ENCODE results near the gene C19orf25. TPM values are rescaled to one million over a fixed set of nuclear protein-coding genes. Genes with fewer than 3 reads are reported as not detected.
A peak's percentile ranks its signal among the peaks of the same experiment; 100 is the strongest.

Gene C19orf25
- total and polyA plus RNA-seq, 8 donors: 17.7 to 32.2 (median 24.7) TPM

GRCh38 chr19:1456121-1456900 is 22.7 kb downstream of the C19orf25 start:
- intact Hi-C loops (cut with DNase I): no loop called here
- H3K4me3 ChIP-seq: no peak overlapping the region
- H3K36me3 ChIP-seq: peaks cover 0 to 14% of the 10 kb centered on the region in 2 donors
- H3K4me1 ChIP-seq: peaks cover 0 to 23% of the 10 kb centered on the region in 2 donors
- peaks cover 62 to 82% of the 10 kb centered on the region in 2 donors for H3K27me3 ChIP-seq
- DNase-seq (no peak), ATAC-seq (no peak)
- no peaks in the 10 kb centered on the region for H3K9me3 ChIP-seq
- H3K27ac ChIP-seq: no peak overlapping the region
- TF ChIP-seq CTCF (IDR thresholded peaks at IDR 0.05): no peak

- peak; percentile 56 for ATAC-seq
- DNase-seq: peak in 1 of 4 donors; percentile 72
- no peak overlapping the region for H3K27ac ChIP-seq
- H3K36me3 ChIP-seq: peaks cover 0 to 7% of the 10 kb centered on the region in 2 donors
- no peaks in the 10 kb centered on the region for H3K9me3 ChIP-seq
- TF ChIP-seq CTCF (IDR thresholded peaks at IDR 0.05): no peak
- H3K27me3 ChIP-seq: peaks cover 70 to 90% of the 10 kb centered on the region in 2 donors
- no peak overlapping the region for H3K4me3 ChIP-seq
- intact Hi-C loops (cut with DNase I): no loop called here
- H3K4me1 ChIP-seq: peaks cover 0 to 23% of the 10 kb centered on the region in 2 donors
Measured at GRCh38 chr19:1455336-1456120, 23.5 kb downstream of the C19orf25 start.

GRCh38 chr19:1455002-1455335 is 24.0 kb downstream of the C19orf25 start:
- DNase-seq (no peak), ATAC-seq (peak; percentile 5)
- Histone ChIP-seq H3K27me3 (peaks cover 75 to 95% of the 10 kb centered on the region in 2 donors), H3K27ac (no peak overlapping the region), H3K36me3 (peaks cover 0 to 1% of the 10 kb centered on the region in 2 donors), H3K9me3 (no peaks in the 10 kb centered on the region), H3K4me3 (no peak overlapping the region), H3K4me1 (peaks cover 0 to 23% of the 10 kb centered on the region in 2 donors)
- TF ChIP-seq CTCF (IDR thresholded peaks at IDR 0.05): no peak
- intact Hi-C loops (cut with DNase I): no loop called here

GRCh38 chr19:1453525-1454364 is 25.3 kb downstream of the C19orf25 start:
- no peaks in the 10 kb centered on the region for H3K36me3 ChIP-seq
- ATAC-seq (no peak), DNase-seq (peak in 1 of 4 donors; percentile 70)
- H3K9me3 ChIP-seq: no peaks in the 10 kb centered on the region
- peaks cover 0 to 23% of the 10 kb centered on the region in 2 donors for H3K4me1 ChIP-seq
- no peak for TF ChIP-seq CTCF (IDR thresholded peaks at IDR 0.05)
- H3K27ac ChIP-seq: no peak overlapping the region
- intact Hi-C loops (cut with DNase I): no loop called here
- H3K27me3 ChIP-seq: peaks cover 84 to 100% of the 10 kb centered on the region in 2 donors
- no peak overlapping the region for H3K4me3 ChIP-seq

Data from left lung (tissue), 10 donors.